Sigmoid colon (tissue), 7 donors: ENCODE measurements around the gene LSMEM2. TPM values are rescaled to one million over a fixed set of nuclear protein-coding genes. Genes with fewer than 3 reads are reported as not detected.

Source experiments
- DNase-seq: peaks from one replicate; pipeline ENCODE4 v3.0.0-alpha.2; 2019
- H3K27ac ChIP-seq, 4 donors: fragments of 200-600 bp; sonication (generic); one replicate each; pipeline ENCODE4 v1.5.1; 2016 to 2019; ENCODE audit warnings: mild to moderate bottlenecking in 1 of 4
- H3K27me3 ChIP-seq, 3 donors: fragments of 200-600 bp; sonication (generic); one replicate each; pipeline ENCODE4 v1.5.1; 2019; ENCODE audit warnings: mild to moderate bottlenecking in 1 of 3
- H3K36me3 ChIP-seq, 4 donors: fragments of 200-600 bp; sonication (generic); one replicate each; pipeline ENCODE4 v1.5.1; 2016 to 2019
- H3K4me1 ChIP-seq, 4 donors: fragments of 200-600 bp; sonication (generic); one replicate each; pipeline ENCODE4 v1.5.1; 2017 to 2019
- H3K4me3 ChIP-seq, 4 donors: fragments of 200-600 bp; sonication (generic); one replicate each; pipeline ENCODE4 v1.5.1; 2017 to 2019; ENCODE audit warnings: mild to moderate bottlenecking in 2 of 4, moderate library complexity in 1 of 4
- H3K9me3 ChIP-seq, 4 donors: fragments of 200-600 bp in 3 of 4; sonication (generic) in 3 of 4; one replicate each; pipeline versions ENCODE4 v1.5.1 to v1.6.1; 2013 to 2019
- CTCF ChIP-seq, 4 experiments: fragments of 450-650 bp in 3 of 4; fragments of 200-600 bp in 1 of 4; IDR thresholded peaks; one replicate each; pipeline ENCODE4 v1.5.1; 2016 to 2019; ENCODE audit warnings: antibody characterized with exemption in 4 of 4, mild to moderate bottlenecking in 3 of 4, moderate library complexity in 2 of 4
- EP300 ChIP-seq, 4 donors: sonication (generic); formaldehyde crosslinking; IDR thresholded peaks; one replicate each; pipeline ENCODE4 v1.6.1; 2017; ENCODE audit warnings: antibody characterized with exemption in 4 of 4
- POLR2A ChIP-seq, 2 donors: fragments of 450-650 bp; IDR thresholded peaks; one replicate each; pipeline ENCODE4 v1.6.1; 2016; ENCODE audit warnings: antibody characterized with exemption in 2 of 2, mild to moderate bottlenecking in 2 of 2, moderate library complexity in 2 of 2
- POLR2AphosphoS5 ChIP-seq, 4 donors: sonication (generic); formaldehyde crosslinking; IDR thresholded peaks; one replicate each; pipeline ENCODE4 v1.6.1; 2017; ENCODE audit warnings: antibody characterized with exemption in 4 of 4
- WGBS, 2 donors: extraction: QIAGEN DNeasy Blood & Tissue Kit; methylation state at CpG; one replicate each; pipeline ENCODE4 v1.1.7; 2013; 5-methylcytosine and 5-hydroxymethylcytosine counted together
- intact Hi-C: fragments of 100-400 bp; cut with DNase I; formaldehyde crosslinking; loops from one replicate; pipeline ENCODE4 v1.15.1; 2023
- polyA plus RNA-seq, 3 donors: library from polyadenylated mRNA; stranded (reverse); fragments of 200-250 nt; gene quantifications; one replicate each; pipeline ENCODE4 v1.2.3, GENCODE V29; 2013
- total RNA-seq, 4 donors: library from RNA; depleted of rRNA; stranded (reverse); fragments of >200 nt; gene quantifications; one replicate each; pipeline ENCODE4 v1.1.0, GENCODE V29; 2016
- donor health status: healthy with polysubstance abuse.
- donor health status: Bipolar disorder and iron deficiency.
- donor health status: healthy.

LSMEM2 gene
- total and polyA plus RNA-seq, 7 donors = 0.13 to 0.46 TPM; not detected in 5

- Histone ChIP-seq H3K9me3 (no peaks in the 10 kb centered on the region), H3K36me3 (peaks cover 30 to 72% (median 41%) of the 10 kb centered on the region in 4 donors), H3K4me1 (peaks cover 4 to 39% (median 26%) of the 10 kb centered on the region in 4 donors), H3K27me3 (no peaks in the 10 kb centered on the region), H3K27ac (peak overlapping the region; percentile 25 to 99 (median 96)), H3K4me3 (no peak overlapping the region)
- TF ChIP-seq EP300 (IDR thresholded peaks at IDR 0.05) = no peak
- TF ChIP-seq CTCF (IDR thresholded peaks at IDR 0.05) = peak in 3 of 4 experiments; percentile 15 to 37 (median 34)
- no peak for DNase-seq
- intact Hi-C loops = no loop called here
- WGBS, 2 donors = 91 to 93% methylated on average over 20 of the region's 20 CpGs
These were observed 21.7 kb upstream of the LSMEM2 start for GRCh38 chr3:50256978-50257890.

DNA sequence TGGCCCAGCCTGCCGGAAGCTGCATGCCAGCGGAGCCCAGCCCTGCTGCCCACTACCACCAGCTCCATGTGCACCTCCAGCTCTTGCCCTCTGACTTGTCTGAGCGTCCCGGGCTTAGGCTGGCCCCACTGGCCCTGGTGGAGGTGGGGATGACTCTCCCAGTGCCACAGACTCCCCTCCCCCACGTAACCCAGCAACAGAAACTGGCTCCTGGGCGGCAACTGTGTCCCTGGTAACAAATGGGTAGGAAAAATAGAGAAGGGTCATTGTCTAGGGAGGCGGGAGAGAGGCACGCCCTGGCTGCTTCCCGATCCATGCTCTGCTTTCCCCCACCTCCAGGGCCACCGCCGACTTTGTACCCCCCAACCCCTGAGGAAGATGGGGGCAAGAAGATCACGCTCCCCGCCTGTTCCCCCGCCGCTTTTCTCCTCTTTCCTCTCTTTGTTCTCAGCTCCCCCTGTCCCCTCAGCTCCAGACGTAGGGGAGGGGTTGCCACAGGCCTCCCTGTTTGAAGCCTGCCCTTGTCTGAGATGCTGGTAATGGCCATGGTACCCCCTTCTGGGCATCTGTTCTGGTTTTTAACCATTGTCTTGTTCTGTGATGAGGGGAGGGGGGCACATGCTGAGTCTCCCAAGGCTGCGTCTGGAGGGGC, 20.7 kb upstream of the LSMEM2 start:
- peak overlapping the region; percentile 93 to 99 (median 99) for H3K27ac ChIP-seq
- intact Hi-C loops = no loop called here
- WGBS, 2 donors = 90% methylated on average over 17 of the region's 17 CpGs
- H3K4me3 ChIP-seq = no peak overlapping the region
- peaks cover 21 to 63% (median 35%) of the 10 kb centered on the region in 4 donors for H3K36me3 ChIP-seq
- H3K9me3 ChIP-seq = no peaks in the 10 kb centered on the region
- TF ChIP-seq EP300 (IDR thresholded peaks at IDR 0.05) (no peak), CTCF (IDR thresholded peaks at IDR 0.05) (no peak), POLR2A (IDR thresholded peaks at IDR 0.05) (no peak), POLR2AphosphoS5 (IDR thresholded peaks at IDR 0.05) (no peak)
- DNase-seq = no peak
- peaks cover 4 to 39% (median 26%) of the 10 kb centered on the region in 4 donors for H3K4me1 ChIP-seq
- H3K27me3 ChIP-seq = no peaks in the 10 kb centered on the region

GRCh38 chr3:50258979-50259378, 19.9 kb upstream of the LSMEM2 start:
- 75 to 81% methylated on average over 16 of the region's 16 CpGs for WGBS, 2 donors
- H3K4me3 ChIP-seq = no peak overlapping the region
- intact Hi-C loops = no loop called here
- H3K9me3 ChIP-seq = no peaks in the 10 kb centered on the region
- no peak for TF ChIP-seq CTCF (IDR thresholded peaks at IDR 0.05)
- peak in 1 of 4 donors; percentile 5 for TF ChIP-seq POLR2AphosphoS5 (IDR thresholded peaks at IDR 0.05)
- peaks cover 4 to 46% (median 29%) of the 10 kb centered on the region in 4 donors for H3K4me1 ChIP-seq
- H3K27me3 ChIP-seq = no peaks in the 10 kb centered on the region
- H3K27ac ChIP-seq = peak overlapping the region; percentile 93 to 99 (median 99)
- no peak for DNase-seq
- H3K36me3 ChIP-seq = peaks cover 20 to 54% (median 34%) of the 10 kb centered on the region in 4 donors

- peak; percentile 74 for DNase-seq
- no peaks in the 10 kb centered on the region for H3K27me3 ChIP-seq
- H3K4me1 ChIP-seq = peaks cover 4 to 52% (median 33%) of the 10 kb centered on the region in 4 donors
- TF ChIP-seq EP300 (IDR thresholded peaks at IDR 0.05) = no peak
- TF ChIP-seq POLR2A (IDR thresholded peaks at IDR 0.05) = no peak
- TF ChIP-seq POLR2AphosphoS5 (IDR thresholded peaks at IDR 0.05) = no peak
- no peaks in the 10 kb centered on the region for H3K9me3 ChIP-seq
- intact Hi-C loops = loop anchor here (1.0 to 5.0 kb wide), 2 partner anchors 14 to 68 kb away; partner anchors contain the start of gene TUSC2
- peak overlapping the region in 3 of 4 donors; percentile 53 to 73 (median 72) for H3K4me3 ChIP-seq
- whole genome bisulfite sequencing, 2 donors = 58 to 61% methylated on average over 18 of the region's 18 CpGs
- H3K27ac ChIP-seq = peak overlapping the region; percentile 93 to 99 (median 99)
- H3K36me3 ChIP-seq = peaks cover 20 to 50% (median 31%) of the 10 kb centered on the region in 4 donors
These were observed 19.4 kb upstream of the LSMEM2 start for GRCh38 chr3:50259432-50260026.
